ENCODE data around the gene ZNF684. TPM values are rescaled to one million over a fixed set of nuclear protein-coding genes. Genes with fewer than 3 reads are reported as not detected.

The ZNF684 gene
- total and polyA plus RNA-seq, 2 donors (not counting 1 experiment from before 2014, with no cell fraction given), result 2.9 to 7.4 TPM

- H3K9me3 ChIP-seq (ENCODE audit: control extremely low read depth in 1 of 3, control insufficient read depth in 2 of 3, insufficient read depth in 1 of 3, low read length in 2 of 3), result peaks cover 0 to 34% (median 8%) of the 10 kb centered on the region in 3 donors
- Mint-ChIP-seq H3K27ac (peak within 1 kb of the TSS; percentile 85), H3K4me1 (peaks cover 20% of the 10 kb centered on the region), H3K27me3 (no peaks in the 10 kb centered on the region), H3K4me3 (peak within 1 kb of the TSS; percentile 93), H3K9me3 (ENCODE audit: insufficient read depth) (peaks cover 7% of the 10 kb centered on the region)
- H3K36me3 ChIP-seq (replicated peaks in 1 of 2; ENCODE audit: control extremely low read depth in 1 of 2, control insufficient read depth in 1 of 2, extremely low read depth in 1 of 2, insufficient read depth in 2 of 2, low read length in 1 of 2), result no peaks in the 10 kb centered on the region
- H2AFZ ChIP-seq (ENCODE audit: insufficient read depth, low read depth, low read length, poor library complexity, severe bottlenecking), result peak within 1 kb of the TSS; percentile 95
- TF ChIP-seq EZH2 (IDR thresholded peaks at IDR 0.05; ENCODE audit: borderline replicate concordance, insufficient read depth, low read depth, low read length, poor library complexity, severe bottlenecking) (no peak), CTCF (IDR thresholded peaks at IDR 0.05) (no peak)
- DNase-seq (peak; percentile 83), ATAC-seq (ENCODE audit: low read depth) (peak; percentile 98)
- 1% methylated on average over 76 of the region's 76 CpGs for WGBS (ENCODE audit: insufficient coverage)
- peak within 1 kb of the TSS; percentile 68 to 94 (median 88) for H3K4me3 ChIP-seq (ENCODE audit: control extremely low read depth in 1 of 5, extremely low read depth in 1 of 5, insufficient read depth in 1 of 5, low read depth in 2 of 5, low read length in 4 of 5)
- H3K79me2 ChIP-seq (ENCODE audit: control insufficient read depth, insufficient read depth, low read length), result peaks cover 32% of the 10 kb centered on the region
- ChIA-PET POLR2A (interaction anchor here (0.6 to 0.9 kb wide), 2 partner anchors 74 to 548 kb away, joined by 3 to 14 read pairs; no protein-coding TSS in a partner anchor), CTCF (interaction anchor here (2.9 kb wide), 1 partner anchor 24 kb away, joined by 16 read pairs; no protein-coding TSS in a partner anchor)
- H3K27me3 ChIP-seq (replicated peaks in 1 of 4; ENCODE audit: control extremely low read depth in 1 of 4, control insufficient read depth in 3 of 4, insufficient read depth in 4 of 4, low read length in 3 of 4), result no peaks in the 10 kb centered on the region
- intact Hi-C loops (cut with micrococcal nuclease), result loop anchor here (1.0 kb wide), 2 partner anchors 23 to 31 kb away; partner anchors contain the start of genes ZFP69 and ZNF684
- H3K27ac ChIP-seq (ENCODE audit: low read length in 2 of 2), result peak within 1 kb of the TSS; percentile 52 to 53
- H3K4me2 ChIP-seq (replicated peaks; ENCODE audit: low read depth, low read length, poor library complexity, severe bottlenecking), result peak within 1 kb of the TSS; percentile 88
- peaks cover 6 to 16% of the 10 kb centered on the region in 2 donors for H3K4me1 ChIP-seq (ENCODE audit: control insufficient read depth in 2 of 2, insufficient read depth in 2 of 2, low read length in 2 of 2)
- H4K20me1 ChIP-seq (ENCODE audit: control insufficient read depth, insufficient read depth, low read length, poor library complexity, severe bottlenecking), result no peaks in the 10 kb centered on the region
- H3K9ac ChIP-seq (ENCODE audit: low read length), result peak within 1 kb of the TSS; percentile 83
Observed at GRCh38 chr1:40508375-40509341, 22.8 kb upstream of the ZNF684 start, which contains the start of gene EXO5. TSS of gene EXO5 (plus strand) at chr1:40508767. CDS start at chr1:40514545, 5,778 bp downstream.
